GM12878 (cell line): ENCODE data around the gene USP25. TPM values are rescaled to one million over a fixed set of nuclear protein-coding genes. Genes with fewer than 3 reads are reported as not detected.

Experiments used
- ATAC-seq: fragments of 200-7000 bp; cut with Tn5 transposase; 3 replicates; pipeline ENCODE4 v1.9.1; 2020; ENCODE audit warnings: mild to moderate bottlenecking, moderate library complexity
- BruUV-seq: library from RNA; stranded (reverse); fragments of 400-500 nt; replicated peaks from 2 replicates; lab custom pipeline; 2021; lab: Mats Ljungman, UMichigan
- CTCF ChIA-PET: fragments of 300-600 bp; sonication (Branson Sonifier 250); formaldehyde crosslinking; extraction: SDS; loops from one replicate; lab custom pipeline; 2021; ENCODE audit warnings: inconsistent platforms; lab: Yijun Ruan, JAX
- POLR2A ChIA-PET: fragments of 350-600 bp; formaldehyde crosslinking; extraction: SDS; loops from one replicate; lab custom pipeline; 2021; ENCODE audit warnings: inconsistent platforms; lab: Charles Lee
- RAD21 ChIA-PET: fragments of 300-600 bp; sonication (Branson Sonifier 250); formaldehyde crosslinking; loops from one replicate; lab custom pipeline; 2023; ENCODE audit warnings: antibody characterized with exemption; ENCODE audit not compliant: unreplicated experiment; lab: Charles Lee
- SMC1A ChIA-PET: fragments of 300-600 bp; sonication (Branson Sonifier 250); formaldehyde crosslinking; loops from one replicate; lab custom pipeline; 2023; ENCODE audit not compliant: unreplicated experiment, uncharacterized antibody; lab: Charles Lee
- DNase-seq: peaks from one replicate; pipeline ENCODE4 v3.0.0-alpha.2; 2011; ENCODE audit warnings: low read depth, low spot score
- FAIRE-seq: peaks from 3 replicates; lab custom pipeline; 2011; peaks lifted over from hg19 to GRCh38; lab: Jason Lieb, UNC
- H2AFZ ChIP-seq: 2 replicates; pipeline ENCODE4 v1.6.0; 2011; ENCODE audit warnings: low read depth, low read length, control low read depth; ENCODE audit not compliant: control insufficient read depth
- H3K27ac ChIP-seq: 2 replicates; pipeline ENCODE4 v1.5.1; 2011; ENCODE audit warnings: control low read depth; ENCODE audit not compliant: control insufficient read depth, insufficient read depth
- H3K27me3 ChIP-seq, 2 experiments: replicated peaks in 1 of 2; 2 replicates each; pipeline versions ENCODE4 v1.6.0 to v1.6.1; 2011; ENCODE audit warnings: low read length in 1 of 2; ENCODE audit not compliant: control insufficient read depth in 2 of 2, insufficient read depth in 2 of 2
- H3K36me3 ChIP-seq, 2 experiments: 2 replicates each; pipeline ENCODE4 v1.5.1; 2011; ENCODE audit warnings: low read length in 1 of 2; ENCODE audit not compliant: control insufficient read depth in 2 of 2, insufficient read depth in 2 of 2
- H3K4me1 ChIP-seq: 2 replicates; pipeline ENCODE4 v1.6.1; 2011; ENCODE audit warnings: mild to moderate bottlenecking, low read length, moderate library complexity, mixed read lengths; ENCODE audit not compliant: control insufficient read depth, insufficient read depth
- H3K4me2 ChIP-seq: 2 replicates; pipeline ENCODE4 v1.6.0; 2011; ENCODE audit warnings: control low read depth; ENCODE audit not compliant: control insufficient read depth, insufficient read depth
- H3K4me3 ChIP-seq: fragments of 200-600 bp; sonication (generic); 2 replicates; pipeline ENCODE4 v1.5.1; 2016
- H3K79me2 ChIP-seq: 2 replicates; pipeline ENCODE4 v1.6.0; 2011; ENCODE audit warnings: low read length; ENCODE audit not compliant: control insufficient read depth, insufficient read depth
- H3K9ac ChIP-seq: 2 replicates; pipeline ENCODE4 v1.8.0; 2011; ENCODE audit warnings: low read length, control low read depth, mixed read lengths; ENCODE audit not compliant: control insufficient read depth, insufficient read depth
- H3K9me3 ChIP-seq: replicated peaks from 3 replicates; pipeline ENCODE4 v1.5.1; 2011; ENCODE audit warnings: mild to moderate bottlenecking, low read length; ENCODE audit not compliant: control insufficient read depth, insufficient read depth
- H4K20me1 ChIP-seq: 2 replicates; pipeline ENCODE4 v1.6.0; 2011; ENCODE audit not compliant: control insufficient read depth, insufficient read depth
- ASH2L ChIP-seq: fragments of 300-600, 200-600 bp; sonication (generic); IDR thresholded peaks from 2 replicates; pipeline ENCODE4 v1.6.1; 2017; ENCODE audit warnings: low read depth, mild to moderate bottlenecking, borderline replicate concordance
- BRCA1 ChIP-seq: IDR thresholded peaks from 2 replicates; pipeline ENCODE4 v1.6.1; 2011; ENCODE audit warnings: low read depth, low read length, improper control_type of control experiment
- IKZF2 ChIP-seq, 2 experiments: fragments of 450-650 bp; IDR thresholded peaks; 2 replicates each; pipeline ENCODE4 v1.6.1; 2017; ENCODE audit warnings: mild to moderate bottlenecking in 2 of 2, moderate library complexity in 2 of 2
- IRF4 ChIP-seq: IDR thresholded peaks from 2 replicates; pipeline ENCODE4 v1.6.1; 2011; ENCODE audit warnings: low read depth, low read length
- JUND ChIP-seq: IDR thresholded peaks from 2 replicates; pipeline ENCODE4 v1.6.1; 2012; ENCODE audit warnings: low read depth, mild to moderate bottlenecking, low read length, improper control_type of control experiment, moderate library complexity
- KDM1A ChIP-seq: fragments of 200-600 bp; sonication (generic); IDR thresholded peaks from 2 replicates; pipeline ENCODE4 v1.6.1; 2016; ENCODE audit warnings: borderline replicate concordance
- NFYB ChIP-seq: IDR thresholded peaks from 2 replicates; pipeline ENCODE4 v1.6.1; 2011; ENCODE audit warnings: low read depth, mild to moderate bottlenecking, low read length, improper control_type of control experiment, moderate library complexity; ENCODE audit not compliant: insufficient read depth
- SUPT20H ChIP-seq: IDR thresholded peaks from 2 replicates; pipeline ENCODE4 v1.6.1; 2011; ENCODE audit warnings: low read depth, mild to moderate bottlenecking, low read length, moderate library complexity, borderline replicate concordance; ENCODE audit not compliant: control insufficient read depth
- WGBS: methylation state at CpG from one replicate; pipeline ENCODE4 v1.1.6; 2016; ENCODE audit warnings: low lambda C conversion rate; ENCODE audit not compliant: insufficient replicate concordance, insufficient coverage; ENCODE audit errors: missing lambda C conversion rate; 5-methylcytosine and 5-hydroxymethylcytosine counted together
- in situ Hi-C: fragments of 300-500 bp; cut with MboI; formaldehyde crosslinking; loops from 9 replicates; pipeline ENCODE4 v1.14.3; 2018; ENCODE audit warnings: mixed read lengths
- intact Hi-C: fragments of 100-400 bp; cut with micrococcal nuclease; formaldehyde crosslinking; loops from one replicate; pipeline ENCODE4 v1.14.2; 2022; ENCODE audit not compliant: unreplicated experiment
- polyA plus RNA-seq, 11 experiments: library from polyadenylated mRNA; depleted of rRNA in 4 of 11; unstranded in 6 of 11; stranded (reverse) in 5 of 11; fragments of >200 nt; fragmentation: Nextera tagmentation in 4 of 11; fragmentation: Illumina TruSeq in 1 of 11; extraction: Ambion mirVana in 4 of 11; extraction: Trizol in 1 of 11; gene quantifications; 1 replicate in 1 of 11; 2 replicates in 10 of 11; pipeline versions ENCODE4 v1.2.1 to v1.2.3, GENCODE V29; 2011 to 2016; ENCODE audit warnings: inconsistent platforms in 2 of 11, missing spikeins in 2 of 11, low read depth in 1 of 11
- total RNA-seq, 4 experiments: library from RNA; depleted of rRNA in 3 of 4; stranded (reverse); fragments of >200 nt in 3 of 4; fragmentation: Illumina TruSeq in 1 of 4; extraction: Trizol in 1 of 4; gene quantifications; 2 replicates each; pipeline versions ENCODE4 v1.2.1 to v1.2.3, GENCODE V29; 2013 to 2021
- TF ChIP-seq, protein P1 (sequence below): IDR thresholded peaks from 2 replicates; pipeline ENCODE4 v1.6.1; 2011; ENCODE audit warnings: borderline replicate concordance, low read depth, mild to moderate bottlenecking, moderate library complexity, low read length; ENCODE audit not compliant: insufficient read depth, poor library complexity, severe bottlenecking
- TF ChIP-seq, protein P2 (sequence below): fragments of 450-650 bp; IDR thresholded peaks from 2 replicates; pipeline ENCODE4 v1.6.1; 2016; ENCODE audit warnings: mild to moderate bottlenecking
- TF ChIP-seq, protein P3 (sequence below): fragments of 450-650 bp; IDR thresholded peaks from 2 replicates; pipeline ENCODE4 v1.6.1; 2017; ENCODE audit warnings: mild to moderate bottlenecking

Gene USP25
- total and polyA plus RNA-seq, 10 of the 15 experiments (the other 5 are each of a cell fraction or from before 2014, with no cell fraction given) = 1.5 to 31.3 (median 23.4) TPM

DNA sequence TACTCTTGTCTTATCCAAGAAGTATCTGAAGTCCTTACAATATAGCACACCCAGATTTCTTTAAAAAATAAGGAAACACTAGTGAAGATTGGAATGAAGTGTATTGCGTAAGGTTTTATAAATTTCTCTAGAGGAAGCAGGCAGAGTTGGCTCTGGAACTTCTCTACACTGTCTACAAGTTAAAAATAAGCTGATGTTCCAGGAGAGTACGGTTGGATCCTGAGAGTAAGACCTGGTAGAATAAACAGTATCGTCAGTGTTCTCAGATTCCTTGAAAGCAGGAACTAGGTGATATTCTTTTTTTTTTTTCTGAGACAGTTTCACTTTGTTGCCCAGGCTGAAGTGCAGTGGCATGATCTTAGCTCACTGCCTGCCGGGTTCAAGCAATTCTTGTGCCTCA is 107.9 kb downstream of the USP25 start:
- no peaks in the 10 kb centered on the region for H3K27me3 ChIP-seq
- FAIRE-seq = no peak
- H3K4me1 ChIP-seq = no peaks in the 10 kb centered on the region
- WGBS = 98% methylated on average over 4 of the region's 4 CpGs
- H3K36me3 ChIP-seq = peaks cover 0 to 4% of the 10 kb centered on the region in 2 experiments; a peak in 3 of 4 replicates
- DNase-seq = no peak
- no peak overlapping the region for H3K4me2 ChIP-seq
- H3K27ac ChIP-seq = no peak overlapping the region
- no peaks in the 10 kb centered on the region for H4K20me1 ChIP-seq
- H3K9me3 ChIP-seq = no peaks in the 10 kb centered on the region
- intact Hi-C loops (no loop called here), in situ Hi-C loops (no loop called here)
- RAD21 ChIA-PET = no interaction called here
- TF ChIP-seq IRF4 = no peak
- TF ChIP-seq SUPT20H = no peak
- no peak for TF ChIP-seq ASH2L
- no peak for TF ChIP-seq BRCA1
- BruUV-seq = no TSS peak
- H3K79me2 ChIP-seq = no peaks in the 10 kb centered on the region
- CTCF ChIA-PET = interaction anchor here (1.0 kb wide), 1 partner anchor 11 kb away, joined by 3 read pairs; no protein-coding TSS in a partner anchor
- H2AFZ ChIP-seq = no peak overlapping the region
- SMC1A ChIA-PET = no interaction called here
- POLR2A ChIA-PET = no interaction called here
- no peak overlapping the region for H3K4me3 ChIP-seq
- no peak for ATAC-seq
- no peak overlapping the region for H3K9ac ChIP-seq

DNA sequence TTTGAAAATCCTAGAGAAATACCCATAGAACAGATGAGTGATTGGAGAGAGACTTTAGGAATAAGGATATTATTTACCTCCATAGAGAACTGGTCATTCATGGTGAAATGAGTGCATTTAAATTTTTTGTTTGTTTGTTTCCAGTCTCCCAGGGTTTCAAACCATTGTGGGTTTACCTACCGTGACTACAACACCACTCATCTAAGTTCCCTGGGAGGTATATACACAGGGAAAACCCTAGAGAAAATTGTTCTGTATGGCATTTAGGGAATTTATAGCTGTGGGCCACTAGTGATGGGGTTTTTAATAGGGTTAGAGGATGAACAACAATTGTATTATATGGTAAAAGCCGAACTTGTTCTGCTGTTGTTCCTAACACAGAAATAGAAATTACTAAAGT is 109.2 kb downstream of the USP25 start:
- H3K27me3 ChIP-seq = no peaks in the 10 kb centered on the region
- no peak for DNase-seq
- H3K36me3 ChIP-seq = peaks cover 0 to 4% of the 10 kb centered on the region in 2 experiments; a peak in 3 of 4 replicates
- in situ Hi-C loops = no loop called here
- WGBS = 95% methylated on average over 2 of the region's 2 CpGs
- RAD21 ChIA-PET = no interaction called here
- H3K9me3 ChIP-seq = no peaks in the 10 kb centered on the region
- no peak overlapping the region for H3K27ac ChIP-seq
- no peaks in the 10 kb centered on the region for H4K20me1 ChIP-seq
- H3K4me1 ChIP-seq = no peaks in the 10 kb centered on the region
- CTCF ChIA-PET = interaction anchor here (0.6 kb wide), 1 partner anchor 12 kb away, joined by 3 read pairs; no protein-coding TSS in a partner anchor
- H3K9ac ChIP-seq = no peak overlapping the region
- no peak overlapping the region for H3K4me3 ChIP-seq
- POLR2A ChIA-PET = no interaction called here
- no peak overlapping the region for H2AFZ ChIP-seq
- no peak for ATAC-seq
- intact Hi-C loops = no loop called here
- FAIRE-seq = no peak
- H3K79me2 ChIP-seq = no peaks in the 10 kb centered on the region
- BruUV-seq = no TSS peak
- SMC1A ChIA-PET = no interaction called here
- no peak overlapping the region for H3K4me2 ChIP-seq
- TF ChIP-seq KDM1A (no peak), NFYB (no peak), IKZF2 (IDR thresholded peaks at IDR 0.05) (no peak), JUND (no peak)
- TF ChIP-seq, protein P1, sequence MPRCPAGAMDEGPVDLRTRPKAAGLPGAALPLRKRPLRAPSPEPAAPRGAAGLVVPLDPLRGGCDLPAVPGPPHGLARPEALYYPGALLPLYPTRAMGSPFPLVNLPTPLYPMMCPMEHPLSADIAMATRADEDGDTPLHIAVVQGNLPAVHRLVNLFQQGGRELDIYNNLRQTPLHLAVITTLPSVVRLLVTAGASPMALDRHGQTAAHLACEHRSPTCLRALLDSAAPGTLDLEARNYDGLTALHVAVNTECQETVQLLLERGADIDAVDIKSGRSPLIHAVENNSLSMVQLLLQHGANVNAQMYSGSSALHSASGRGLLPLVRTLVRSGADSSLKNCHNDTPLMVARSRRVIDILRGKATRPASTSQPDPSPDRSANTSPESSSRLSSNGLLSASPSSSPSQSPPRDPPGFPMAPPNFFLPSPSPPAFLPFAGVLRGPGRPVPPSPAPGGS = no peak
- TF ChIP-seq, protein P2, sequence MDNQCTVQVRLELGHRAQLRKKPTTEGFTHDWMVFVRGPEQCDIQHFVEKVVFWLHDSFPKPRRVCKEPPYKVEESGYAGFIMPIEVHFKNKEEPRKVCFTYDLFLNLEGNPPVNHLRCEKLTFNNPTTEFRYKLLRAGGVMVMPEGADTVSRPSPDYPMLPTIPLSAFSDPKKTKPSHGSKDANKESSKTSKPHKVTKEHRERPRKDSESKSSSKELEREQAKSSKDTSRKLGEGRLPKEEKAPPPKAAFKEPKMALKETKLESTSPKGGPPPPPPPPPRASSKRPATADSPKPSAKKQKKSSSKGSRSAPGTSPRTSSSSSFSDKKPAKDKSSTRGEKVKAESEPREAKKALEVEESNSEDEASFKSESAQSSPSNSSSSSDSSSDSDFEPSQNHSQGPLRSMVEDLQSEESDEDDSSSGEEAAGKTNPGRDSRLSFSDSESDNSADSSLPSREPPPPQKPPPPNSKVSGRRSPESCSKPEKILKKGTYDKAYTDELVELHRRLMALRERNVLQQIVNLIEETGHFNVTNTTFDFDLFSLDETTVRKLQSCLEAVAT = no peak
- TF ChIP-seq, protein P3, sequence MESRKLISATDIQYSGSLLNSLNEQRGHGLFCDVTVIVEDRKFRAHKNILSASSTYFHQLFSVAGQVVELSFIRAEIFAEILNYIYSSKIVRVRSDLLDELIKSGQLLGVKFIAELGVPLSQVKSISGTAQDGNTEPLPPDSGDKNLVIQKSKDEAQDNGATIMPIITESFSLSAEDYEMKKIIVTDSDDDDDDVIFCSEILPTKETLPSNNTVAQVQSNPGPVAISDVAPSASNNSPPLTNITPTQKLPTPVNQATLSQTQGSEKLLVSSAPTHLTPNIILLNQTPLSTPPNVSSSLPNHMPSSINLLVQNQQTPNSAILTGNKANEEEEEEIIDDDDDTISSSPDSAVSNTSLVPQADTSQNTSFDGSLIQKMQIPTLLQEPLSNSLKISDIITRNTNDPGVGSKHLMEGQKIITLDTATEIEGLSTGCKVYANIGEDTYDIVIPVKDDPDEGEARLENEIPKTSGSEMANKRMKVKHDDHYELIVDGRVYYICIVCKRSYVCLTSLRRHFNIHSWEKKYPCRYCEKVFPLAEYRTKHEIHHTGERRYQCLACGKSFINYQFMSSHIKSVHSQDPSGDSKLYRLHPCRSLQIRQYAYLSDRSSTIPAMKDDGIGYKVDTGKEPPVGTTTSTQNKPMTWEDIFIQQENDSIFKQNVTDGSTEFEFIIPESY = no peak
